ENCODE results near the gene C1GALT1.
A peak's percentile ranks its signal among the peaks of the same experiment; 100 is the strongest.
"Not testable (repeated sequence)": the region's sequence is repeated elsewhere in the genome, so short reads cannot be mapped to it uniquely, and the experiment has no call there.

The C1GALT1 gene

GRCh38 chr7:7182156-7183060 lies at the start of gene C1GALT1:
Gene C1GALT1, plus strand, starts transcription at chr7:7182544. Its CDS starts 51,776 bp downstream, at chr7:7234320.
- H3K4me3 ChIP-seq (replicated peaks; ENCODE audit: low read depth, low read length): peak within 1 kb of the TSS; percentile 74
- peak; percentile 48 for TF ChIP-seq CTCF (IDR thresholded peaks at IDR 0.05; ENCODE audit: low read depth, low read length, missing control alignments)
- DNase-seq (ENCODE audit: extremely low read depth, low read depth): peak; percentile 94

GRCh38 chr7:7134046-7134445 lies 48.3 kb upstream of the C1GALT1 start:
- no peak for TF ChIP-seq CTCF (IDR thresholded peaks at IDR 0.05; ENCODE audit: low read depth, low read length, missing control alignments)
- no peak for DNase-seq (ENCODE audit: extremely low read depth, low read depth)
- H3K4me3 ChIP-seq (replicated peaks; ENCODE audit: low read depth, low read length): no peak overlapping the region

- TF ChIP-seq CTCF (IDR thresholded peaks at IDR 0.05; ENCODE audit: low read depth, low read length, missing control alignments): no peak
- H3K4me3 ChIP-seq (replicated peaks; ENCODE audit: low read depth, low read length): no peak overlapping the region
- no peak for DNase-seq (ENCODE audit: extremely low read depth, low read depth)
These were observed 47.3 kb upstream of the C1GALT1 start for GRCh38 chr7:7135074-7135473.

- not testable (repeated sequence) for DNase-seq (ENCODE audit: extremely low read depth, low read depth); H3K4me3 ChIP-seq (replicated peaks; ENCODE audit: low read depth, low read length)
These were observed 46.4 kb upstream of the C1GALT1 start for GRCh38 chr7:7135924-7136323.

GRCh38 chr7:7136466-7137381 lies 45.6 kb upstream of the C1GALT1 start:
- DNase-seq (ENCODE audit: extremely low read depth, low read depth): no peak
- H3K4me3 ChIP-seq (replicated peaks; ENCODE audit: low read depth, low read length): no peak overlapping the region
- no peak for TF ChIP-seq CTCF (IDR thresholded peaks at IDR 0.05; ENCODE audit: low read depth, low read length, missing control alignments)

- no peak for DNase-seq (ENCODE audit: extremely low read depth, low read depth)
- no peak for TF ChIP-seq CTCF (IDR thresholded peaks at IDR 0.05; ENCODE audit: low read depth, low read length, missing control alignments)
- H3K4me3 ChIP-seq (replicated peaks; ENCODE audit: low read depth, low read length): no peak overlapping the region
These were observed 43.4 kb upstream of the C1GALT1 start for GRCh38 chr7:7138897-7139296.

GRCh38 chr7:7143404-7143803 lies 38.9 kb upstream of the C1GALT1 start:
- H3K4me3 ChIP-seq (replicated peaks; ENCODE audit: low read depth, low read length); DNase-seq (ENCODE audit: extremely low read depth, low read depth): not testable (repeated sequence)

- not testable (repeated sequence) for H3K4me3 ChIP-seq (replicated peaks; ENCODE audit: low read depth, low read length)
These were observed 37.2 kb upstream of the C1GALT1 start for GRCh38 chr7:7145151-7145550.

More at GRCh38 chr7:7145151-7145550, 37.2 kb upstream of the C1GALT1 start:
- DNase-seq (ENCODE audit: extremely low read depth, low read depth): not testable (repeated sequence)

Data from HFF-Myc (cell line).